WTC11 (cell line): ENCODE results near the gene DAPK1. TPM values are rescaled to one million over a fixed set of nuclear protein-coding genes. Genes with fewer than 3 reads are reported as not detected.

Source experiments
- ATAC-seq: fragments of 200-7000 bp; cut with Tn5 transposase; 2 replicates; pipeline ENCODE4 v1.10.0; 2021; ENCODE audit warnings: mild to moderate bottlenecking, moderate library complexity
- CTCF ChIA-PET: fragments of 300-600 bp; sonication (Branson Sonifier 250); formaldehyde crosslinking; loops from one replicate; lab custom pipeline; 2021; ENCODE audit warnings: antibody characterized with exemption; lab: Charles Lee
- POLR2A ChIA-PET: fragments of 350-600 bp; sonication (Branson Sonifier 250); formaldehyde crosslinking; loops from one replicate; lab custom pipeline; 2021; ENCODE audit warnings: antibody characterized with exemption; lab: Charles Lee
- DNase-seq: peaks from one replicate; pipeline ENCODE4 v3.0.0; 2021; ENCODE audit warnings: low spot score
- H3K27ac Mint-ChIP-seq: 2 replicates; pipeline ENCODE4 v1.8.0; 2021; ENCODE audit warnings: mixed read lengths
- H3K27me3 Mint-ChIP-seq: 2 replicates; pipeline ENCODE4 v1.8.0; 2021; ENCODE audit warnings: low read depth, mild to moderate bottlenecking, moderate library complexity, mixed read lengths
- H3K36me3 Mint-ChIP-seq: 2 replicates; pipeline ENCODE4 v1.8.0; 2021; ENCODE audit warnings: mixed read lengths
- H3K4me1 Mint-ChIP-seq: 2 replicates; pipeline ENCODE4 v1.8.0; 2022; ENCODE audit warnings: mixed read lengths
- H3K4me3 Mint-ChIP-seq: 2 replicates; pipeline ENCODE4 v1.8.0; 2021; ENCODE audit warnings: mild to moderate bottlenecking, moderate library complexity, mixed read lengths
- H3K9me3 Mint-ChIP-seq: 2 replicates; pipeline ENCODE4 v1.8.0; 2021; ENCODE audit warnings: mixed read lengths
- AFF4 ChIP-seq: sonication (generic); formaldehyde crosslinking; IDR thresholded peaks from 2 replicates; pipeline ENCODE4 v1.8.1; 2023; ENCODE audit warnings: mild to moderate bottlenecking, missing genetic modification reagents, borderline replicate concordance
- ATF1 ChIP-seq: sonication (generic); formaldehyde crosslinking; IDR thresholded peaks from 2 replicates; pipeline ENCODE4 v1.8.1; 2023; ENCODE audit warnings: mild to moderate bottlenecking, moderate library complexity, missing genetic modification reagents
- CBFB ChIP-seq: sonication (generic); formaldehyde crosslinking; IDR thresholded peaks from 2 replicates; pipeline ENCODE4 v1.8.1; 2022; ENCODE audit warnings: mild to moderate bottlenecking, low read depth, missing genetic modification reagents
- CREB1 ChIP-seq: sonication (generic); formaldehyde crosslinking; IDR thresholded peaks from 2 replicates; pipeline ENCODE4 v1.8.0; 2023; ENCODE audit warnings: mild to moderate bottlenecking, missing genetic modification reagents
- CREM ChIP-seq: sonication (generic); formaldehyde crosslinking; IDR thresholded peaks from 2 replicates; pipeline ENCODE4 v1.8.1; 2022; ENCODE audit warnings: mild to moderate bottlenecking, missing genetic modification reagents, moderate library complexity
- E2F1 ChIP-seq: sonication (generic); formaldehyde crosslinking; IDR thresholded peaks from 2 replicates; pipeline ENCODE4 v1.8.0; 2022; ENCODE audit warnings: mild to moderate bottlenecking, missing genetic modification reagents
- GABPB1 ChIP-seq: sonication (generic); formaldehyde crosslinking; IDR thresholded peaks from 2 replicates; pipeline ENCODE4 v1.8.1; 2023; ENCODE audit warnings: mild to moderate bottlenecking, missing genetic modification reagents
- GRHL2 ChIP-seq: fragments of 250-450 bp; sonication (Bioruptor Pico); IDR thresholded peaks from 2 replicates; pipeline ENCODE4 v1.8.0; 2022; ENCODE audit warnings: mild to moderate bottlenecking, moderate library complexity; ENCODE audit not compliant: insufficient replicate concordance, severe bottlenecking
- HMGXB4 ChIP-seq: sonication (generic); formaldehyde crosslinking; IDR thresholded peaks from 2 replicates; pipeline ENCODE4 v1.8.1; 2023; ENCODE audit warnings: mild to moderate bottlenecking, moderate library complexity, missing genetic modification reagents
- JAZF1 ChIP-seq: fragments of 250-450 bp; sonication (Bioruptor Pico); IDR thresholded peaks from 2 replicates; pipeline ENCODE4 v1.9.0; 2021; ENCODE audit warnings: moderate library complexity, mild to moderate bottlenecking, inconsistent platforms
- JUN ChIP-seq: sonication (generic); formaldehyde crosslinking; IDR thresholded peaks from 2 replicates; pipeline ENCODE4 v1.8.0; 2023; ENCODE audit warnings: mild to moderate bottlenecking, missing genetic modification reagents
- MXD4 ChIP-seq: fragments of 250-450 bp; sonication (Bioruptor Pico); IDR thresholded peaks from 2 replicates; pipeline ENCODE4 v1.8.0; 2021; ENCODE audit warnings: mild to moderate bottlenecking, moderate library complexity, borderline replicate concordance
- NFE2L1 ChIP-seq: sonication (generic); formaldehyde crosslinking; IDR thresholded peaks from 2 replicates; pipeline ENCODE4 v1.8.1; 2023; ENCODE audit warnings: missing genetic modification reagents
- OVOL2 ChIP-seq: fragments of 250-450 bp; sonication (Bioruptor Pico); IDR thresholded peaks from 2 replicates; pipeline ENCODE4 v1.9.0; 2021; ENCODE audit warnings: mild to moderate bottlenecking, borderline replicate concordance
- RELA ChIP-seq: sonication (generic); formaldehyde crosslinking; IDR thresholded peaks from 2 replicates; pipeline ENCODE4 v1.8.1; 2022; ENCODE audit warnings: missing genetic modification reagents, mild to moderate bottlenecking, borderline replicate concordance
- SMAD4 ChIP-seq: sonication (generic); formaldehyde crosslinking; IDR thresholded peaks from 2 replicates; pipeline ENCODE4 v1.8.0; 2022; ENCODE audit warnings: mild to moderate bottlenecking, missing genetic modification reagents
- ZBTB43 ChIP-seq: sonication (generic); formaldehyde crosslinking; IDR thresholded peaks from 2 replicates; pipeline ENCODE4 v1.8.1; 2023; ENCODE audit warnings: mild to moderate bottlenecking, missing genetic modification reagents
- ZNF121 ChIP-seq: sonication (generic); formaldehyde crosslinking; IDR thresholded peaks from 2 replicates; pipeline ENCODE4 v1.8.0; 2023; ENCODE audit warnings: missing genetic modification reagents
- ZNF219 ChIP-seq: sonication (generic); formaldehyde crosslinking; IDR thresholded peaks from 2 replicates; pipeline ENCODE4 v1.8.0; 2023; ENCODE audit warnings: missing genetic modification reagents, mild to moderate bottlenecking, borderline replicate concordance
- total RNA-seq: library from RNA; stranded (reverse); gene quantifications from 3 replicates; pipeline ENCODE4 v1.2.3, GENCODE V29; 2021
- TF ChIP-seq, protein P1 (sequence below): sonication (generic); formaldehyde crosslinking; IDR thresholded peaks from 2 replicates; pipeline ENCODE4 v1.8.1; 2023; ENCODE audit warnings: mild to moderate bottlenecking, missing genetic modification reagents
- TF ChIP-seq, protein P2 (sequence below): fragments of 250-450 bp; sonication (Bioruptor Pico); IDR thresholded peaks from 2 replicates; pipeline ENCODE4 v2.1.2; 2022; ENCODE audit warnings: mild to moderate bottlenecking, moderate library complexity

DAPK1 gene
- total RNA-seq, 1 experiment from 2014 or later: 129 TPM

- TF ChIP-seq HMGXB4 (CRISPR knock-in tag) (no peak), CREB1 (no peak), JUN (CRISPR knock-in tag) (no peak), CREM (CRISPR knock-in tag) (no peak), ZNF219 (no peak), ZNF121 (no peak)
- TF ChIP-seq, all 79 proteins: peak for 0
Measured at GRCh38 chr9:87543251-87543650, 45.6 kb downstream of the DAPK1 start (continued).

DNA sequence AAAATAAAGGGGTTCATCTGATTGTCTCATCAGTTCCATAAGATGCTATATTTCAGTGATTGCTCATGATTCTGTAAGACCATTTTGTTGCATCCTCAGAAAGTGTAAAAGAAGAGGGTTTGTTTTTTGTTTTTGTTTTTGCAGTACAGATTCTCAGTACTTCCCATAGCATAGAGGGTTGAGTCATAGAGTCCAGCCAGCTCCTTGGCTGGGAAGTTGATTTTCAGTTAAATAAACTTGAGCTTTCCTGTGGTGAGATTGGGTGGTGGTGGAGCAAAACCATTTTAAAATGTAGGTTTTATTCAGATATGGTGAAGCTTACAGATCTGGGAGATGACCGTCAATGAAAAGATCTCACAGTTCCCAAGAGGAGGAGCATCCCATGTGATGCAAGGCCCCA, 48.2 kb downstream of the DAPK1 start:
- DNase-seq: no peak
- POLR2A ChIA-PET: no interaction called here
- ATAC-seq: no peak

DNA sequence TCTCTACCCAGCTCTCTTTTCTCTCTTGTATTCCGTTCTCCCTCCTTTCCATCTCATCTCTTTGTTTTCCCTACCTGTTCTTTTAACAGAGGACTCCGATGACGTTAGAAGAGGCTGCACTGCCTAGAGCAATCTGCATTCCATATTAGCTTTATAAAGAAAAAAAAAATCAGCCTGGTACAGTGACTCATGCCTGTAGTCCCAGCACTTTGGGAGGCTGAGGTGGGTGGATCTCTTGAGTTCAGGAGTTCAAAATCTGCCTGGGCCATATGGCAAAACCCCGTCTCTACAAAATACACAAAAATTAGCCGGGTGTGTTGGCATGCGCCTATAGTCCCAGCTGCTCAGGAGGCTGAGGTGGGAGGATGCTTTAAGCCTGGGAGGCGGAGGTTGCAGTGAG, 49.0 kb downstream of the DAPK1 start:
- Mint-ChIP-seq H3K36me3 (peaks cover 14% of the 10 kb centered on the region), H3K27me3 (no peaks in the 10 kb centered on the region), H3K27ac (peak overlapping the region; percentile 77; the same call in 1 of the 2 replicates), H3K4me3 (no peak overlapping the region), H3K9me3 (peaks cover 3% of the 10 kb centered on the region), H3K4me1 (peaks cover 42% of the 10 kb centered on the region)
- DNase-seq: no peak
- CTCF ChIA-PET: interaction anchor here (1.0 to 1.6 kb wide), 2 partner anchors 16 to 49 kb away, joined by 3 read pairs; partner anchors contain the start of gene DAPK1
- POLR2A ChIA-PET: interaction anchor here (0.7 kb wide), 1 partner anchor 116 kb away, joined by 3 read pairs; no protein-coding TSS in a partner anchor
- ATAC-seq: no peak
- TF ChIP-seq, protein P1, sequence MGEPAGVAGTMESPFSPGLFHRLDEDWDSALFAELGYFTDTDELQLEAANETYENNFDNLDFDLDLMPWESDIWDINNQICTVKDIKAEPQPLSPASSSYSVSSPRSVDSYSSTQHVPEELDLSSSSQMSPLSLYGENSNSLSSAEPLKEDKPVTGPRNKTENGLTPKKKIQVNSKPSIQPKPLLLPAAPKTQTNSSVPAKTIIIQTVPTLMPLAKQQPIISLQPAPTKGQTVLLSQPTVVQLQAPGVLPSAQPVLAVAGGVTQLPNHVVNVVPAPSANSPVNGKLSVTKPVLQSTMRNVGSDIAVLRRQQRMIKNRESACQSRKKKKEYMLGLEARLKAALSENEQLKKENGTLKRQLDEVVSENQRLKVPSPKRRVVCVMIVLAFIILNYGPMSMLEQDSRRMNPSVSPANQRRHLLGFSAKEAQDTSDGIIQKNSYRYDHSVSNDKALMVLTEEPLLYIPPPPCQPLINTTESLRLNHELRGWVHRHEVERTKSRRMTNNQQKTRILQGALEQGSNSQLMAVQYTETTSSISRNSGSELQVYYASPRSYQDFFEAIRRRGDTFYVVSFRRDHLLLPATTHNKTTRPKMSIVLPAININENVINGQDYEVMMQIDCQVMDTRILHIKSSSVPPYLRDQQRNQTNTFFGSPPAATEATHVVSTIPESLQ (CRISPR knock-in tag): no peak
- no peak for TF ChIP-seq CBFB (CRISPR knock-in tag)
- no peak for TF ChIP-seq MXD4 (CRISPR knock-in tag)
- no peak for TF ChIP-seq GRHL2 (CRISPR knock-in tag)
- TF ChIP-seq, protein P2, sequence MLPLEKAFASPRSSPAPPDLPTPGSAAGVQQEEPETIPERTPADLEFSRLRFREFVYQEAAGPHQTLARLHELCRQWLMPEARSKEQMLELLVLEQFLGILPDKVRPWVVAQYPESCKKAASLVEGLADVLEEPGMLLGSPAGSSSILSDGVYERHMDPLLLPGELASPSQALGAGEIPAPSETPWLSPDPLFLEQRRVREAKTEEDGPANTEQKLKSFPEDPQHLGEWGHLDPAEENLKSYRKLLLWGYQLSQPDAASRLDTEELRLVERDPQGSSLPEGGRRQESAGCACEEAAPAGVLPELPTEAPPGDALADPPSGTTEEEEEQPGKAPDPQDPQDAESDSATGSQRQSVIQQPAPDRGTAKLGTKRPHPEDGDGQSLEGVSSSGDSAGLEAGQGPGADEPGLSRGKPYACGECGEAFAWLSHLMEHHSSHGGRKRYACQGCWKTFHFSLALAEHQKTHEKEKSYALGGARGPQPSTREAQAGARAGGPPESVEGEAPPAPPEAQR: no peak
- TF ChIP-seq ATF1: no peak
- TF ChIP-seq JAZF1 (CRISPR knock-in tag): no peak
- TF ChIP-seq E2F1 (CRISPR knock-in tag): no peak
- TF ChIP-seq RELA (CRISPR knock-in tag): no peak
- no peak for TF ChIP-seq OVOL2
- TF ChIP-seq NFE2L1: no peak
- no peak for TF ChIP-seq AFF4

More for the DNA sequence above, 48.2 kb downstream of the DAPK1 start:
- H3K4me1 Mint-ChIP-seq: peaks cover 37% of the 10 kb centered on the region
- peaks cover 20% of the 10 kb centered on the region for H3K36me3 Mint-ChIP-seq
- H3K27ac Mint-ChIP-seq: peak overlapping the region; percentile 77
- H3K9me3 Mint-ChIP-seq: peaks cover 3% of the 10 kb centered on the region
- H3K27me3 Mint-ChIP-seq: no peaks in the 10 kb centered on the region
- CTCF ChIA-PET: interaction anchor here (1.0 to 1.6 kb wide), 2 partner anchors 15 to 48 kb away, joined by 3 read pairs; partner anchors contain the start of gene DAPK1
- TF ChIP-seq SMAD4 (CRISPR knock-in tag) (no peak), ZNF121 (no peak), GABPB1 (CRISPR knock-in tag) (no peak), ZBTB43 (no peak)
- H3K4me3 Mint-ChIP-seq: no peak overlapping the region
